GM19193 (cell line): ENCODE data around the gene SWI5.

Experiments used
- POLR2A ChIP-seq: IDR thresholded peaks from 4 replicates; pipeline ENCODE4 v1.6.1; 2011; ENCODE audit not compliant: insufficient read depth, insufficient read length; ENCODE audit errors: extremely low read depth

SWI5 gene

DNA sequence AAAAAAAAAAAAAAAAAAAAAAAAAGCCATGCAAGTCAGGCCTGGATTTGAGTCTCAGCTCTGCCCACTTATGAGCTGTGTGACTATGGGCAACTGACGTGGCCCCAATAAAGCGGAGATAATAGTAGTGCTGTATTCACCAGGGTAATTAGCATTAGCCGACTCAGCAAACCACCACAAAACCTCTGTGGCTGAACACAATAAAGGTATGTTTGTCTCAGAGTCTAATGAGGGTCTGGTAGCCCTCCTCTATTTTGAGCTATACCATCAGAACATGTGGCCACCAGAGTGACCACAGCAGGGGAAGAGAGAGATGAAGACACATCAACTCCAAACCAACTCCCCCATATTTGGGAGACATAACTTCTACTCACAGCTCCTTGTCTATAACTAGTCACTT, 15.9 kb downstream of the SWI5 start:
- no peak for TF ChIP-seq POLR2A

DNA sequence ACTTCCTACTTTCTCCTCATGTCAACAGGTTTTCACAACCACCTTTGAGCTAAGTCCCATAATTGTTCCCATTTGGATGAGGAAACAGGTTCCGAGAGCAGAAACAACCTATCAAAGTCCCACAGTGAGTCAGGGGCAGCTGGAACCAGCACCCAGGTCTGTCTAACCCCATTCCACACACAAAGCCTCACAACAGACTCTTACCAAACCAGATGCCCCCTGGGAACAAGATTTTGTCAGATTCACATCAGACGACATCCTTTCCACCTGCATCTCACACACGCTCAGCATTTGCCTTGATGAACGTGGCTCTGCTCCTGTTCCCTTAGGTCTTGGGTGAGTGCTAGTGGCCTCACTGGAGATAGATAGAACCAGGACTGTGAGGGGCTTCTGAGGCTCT, 17.0 kb downstream of the SWI5 start:
- TF ChIP-seq POLR2A = no peak

DNA sequence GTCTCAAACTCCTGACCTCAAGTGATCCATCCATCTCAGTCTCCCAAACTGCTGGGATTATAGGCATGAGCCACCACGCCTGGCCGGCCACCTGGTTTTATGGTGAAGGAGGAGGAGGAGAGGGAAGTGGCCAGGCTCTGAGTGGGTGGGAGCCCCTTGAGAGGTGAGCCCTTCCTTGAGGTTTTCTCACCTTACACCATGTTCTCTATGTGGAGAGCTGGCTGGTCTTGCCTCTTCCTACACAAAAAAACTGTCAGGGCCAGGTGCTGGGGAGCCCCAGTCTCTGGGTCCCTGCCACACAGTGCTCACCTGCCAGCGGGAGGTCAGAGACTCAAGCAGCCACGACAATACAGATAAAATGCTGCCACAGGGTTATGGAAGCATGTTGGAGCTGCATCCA, 18.1 kb downstream of the SWI5 start:
- no peak for TF ChIP-seq POLR2A

DNA sequence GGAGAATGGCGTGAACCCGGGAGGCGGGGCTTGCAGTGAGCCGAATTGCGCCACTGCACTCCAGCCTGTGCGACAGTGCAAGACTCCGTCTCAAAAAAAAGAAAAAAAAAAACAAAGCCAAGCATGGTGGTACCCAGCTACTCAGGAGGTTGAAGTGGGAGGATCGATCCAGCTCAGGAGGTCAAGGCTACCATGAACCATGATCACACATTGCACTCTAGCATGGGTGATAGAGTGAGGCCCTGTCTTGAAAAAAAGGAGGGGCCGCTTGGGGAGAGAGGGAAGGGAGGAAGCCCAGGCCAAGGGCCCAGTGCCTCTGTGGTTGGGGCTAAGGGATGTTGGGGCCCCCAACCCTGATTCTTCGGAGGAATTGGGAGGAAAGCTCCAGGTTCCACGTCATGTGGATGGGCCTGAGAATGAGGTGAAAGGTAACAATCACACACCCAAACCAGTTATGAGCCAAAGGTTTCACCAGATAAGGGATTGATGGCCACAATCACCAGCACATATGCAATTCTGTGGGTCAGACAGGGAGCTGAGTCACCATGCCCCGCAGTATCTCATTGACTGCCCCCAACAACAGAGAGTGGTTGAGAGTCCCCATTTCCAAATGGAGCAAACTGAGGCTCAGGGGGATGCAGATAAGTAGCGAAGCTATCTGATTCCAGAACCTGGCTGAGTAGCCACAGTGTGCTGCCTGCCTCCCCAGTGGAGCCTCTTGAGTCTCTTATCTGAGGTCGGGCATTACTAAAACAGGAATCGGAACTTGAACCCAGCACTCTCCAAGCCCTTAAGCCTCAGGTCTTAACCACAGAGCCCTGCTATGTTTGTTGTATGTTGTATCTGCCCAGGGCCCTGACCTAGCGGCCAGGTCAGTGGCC, 20.5 kb downstream of the SWI5 start:
- TF ChIP-seq POLR2A = no peak

DNA sequence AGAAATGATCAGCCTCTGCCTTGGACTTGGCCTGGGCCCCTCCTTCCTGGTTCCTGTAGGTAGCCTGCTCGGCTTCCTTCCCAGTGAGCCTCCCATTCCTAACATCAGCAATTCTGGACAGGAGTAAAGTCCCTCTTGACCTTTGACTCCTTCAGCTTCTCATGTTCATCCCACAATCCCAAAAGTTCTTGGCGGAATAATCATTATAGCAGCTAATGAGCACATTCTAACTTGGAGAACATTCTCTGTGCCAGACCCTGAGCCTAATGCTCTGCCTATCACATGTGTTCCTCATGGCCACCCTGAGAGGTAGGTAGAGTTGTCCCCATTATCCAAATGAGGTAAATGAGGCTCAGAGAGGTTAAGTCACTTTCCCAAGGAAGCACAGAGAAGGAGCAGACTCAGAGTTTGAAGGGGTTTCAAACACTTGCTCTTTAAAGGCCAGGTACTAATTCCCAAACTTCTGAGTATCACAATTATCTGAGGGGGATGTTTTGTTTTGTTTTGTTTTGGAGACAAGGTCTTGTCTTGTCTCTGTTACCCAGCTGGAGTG, 21.2 kb downstream of the SWI5 start:
- no peak for TF ChIP-seq POLR2A

DNA sequence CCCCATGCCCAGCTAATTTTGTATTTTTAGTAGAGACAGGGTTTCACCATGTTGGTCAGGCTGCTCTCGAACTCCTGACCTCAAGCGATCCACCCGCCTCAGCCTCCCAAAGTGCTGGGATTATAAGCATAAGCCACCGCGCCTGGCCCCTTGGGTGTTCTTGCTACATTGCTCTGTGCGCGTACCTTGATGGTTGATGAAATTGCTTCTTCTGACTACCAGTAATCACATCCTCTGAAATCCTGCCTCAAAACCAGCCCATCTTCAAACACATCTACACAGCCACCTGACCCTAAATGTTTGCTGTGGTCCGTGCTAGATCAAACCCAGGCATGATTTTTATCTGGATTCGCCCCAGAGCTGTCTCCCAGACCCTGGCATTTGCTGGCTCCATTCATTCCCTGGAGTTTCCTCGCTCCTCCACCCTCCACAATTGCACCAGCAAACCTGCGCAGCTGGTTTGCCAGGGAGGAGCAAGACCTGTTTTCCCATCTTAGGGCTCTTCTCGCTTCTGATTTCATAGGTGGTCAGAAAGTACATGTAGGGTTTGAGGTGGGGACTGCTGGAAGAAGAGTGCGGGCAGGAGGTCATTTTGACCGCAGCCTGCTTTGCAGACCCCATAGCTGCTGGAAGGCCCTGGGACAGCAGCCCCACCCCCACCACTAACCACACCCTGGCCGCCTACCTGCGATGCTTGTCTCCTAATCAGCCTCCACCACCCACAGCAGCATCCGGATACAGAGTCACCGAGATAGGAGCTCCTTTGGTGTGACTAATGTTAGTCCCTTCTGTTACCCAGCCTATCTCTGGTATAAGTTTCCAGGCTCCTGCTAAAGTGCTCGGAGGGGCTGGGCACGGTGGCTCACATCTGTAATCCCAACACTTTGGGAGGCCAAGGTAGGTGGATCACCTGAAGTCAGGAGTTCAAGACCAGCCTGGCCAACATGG, 22.7 kb downstream of the SWI5 start:
- no peak for TF ChIP-seq POLR2A

DNA sequence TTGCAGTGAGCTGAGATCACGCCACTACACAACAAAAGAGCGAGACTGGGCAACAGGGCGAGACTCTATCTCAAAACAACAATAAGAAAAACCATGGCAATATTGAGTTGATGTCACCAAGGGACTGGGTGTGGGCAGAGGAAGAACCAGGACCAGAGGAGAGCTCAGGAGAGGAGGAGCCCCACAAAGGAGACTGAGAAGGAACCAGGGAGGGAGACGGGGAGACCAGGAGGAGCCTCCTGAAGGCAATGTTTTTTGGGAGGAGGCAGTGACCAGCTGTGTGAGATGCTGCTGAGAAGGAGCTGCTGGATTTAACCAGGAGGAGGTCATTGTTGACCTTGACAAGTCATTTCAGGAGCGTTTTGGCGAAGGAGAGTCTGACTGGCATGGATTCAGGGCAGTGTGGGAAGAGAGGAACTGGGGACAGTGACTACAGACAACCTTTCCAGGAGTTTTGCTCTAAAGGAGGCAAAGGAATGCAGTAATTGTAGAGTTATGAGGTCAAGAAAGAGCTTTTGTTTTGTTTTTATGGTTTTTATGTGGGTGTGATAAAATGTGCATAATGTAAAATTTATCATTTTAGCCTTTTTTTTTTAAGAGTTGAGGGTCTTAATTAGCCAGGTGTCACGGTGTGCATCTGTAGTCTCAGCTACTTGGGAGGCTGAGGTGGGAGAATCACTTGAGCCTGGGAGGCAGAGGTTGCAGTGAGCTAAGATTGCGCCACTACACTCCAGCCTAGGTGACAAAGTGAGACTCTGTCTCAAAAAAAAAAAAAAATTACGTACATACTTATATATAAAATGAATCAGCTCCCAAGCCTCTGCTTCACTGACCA, 28.3 kb downstream of the SWI5 start:
- TF ChIP-seq POLR2A = no peak

DNA sequence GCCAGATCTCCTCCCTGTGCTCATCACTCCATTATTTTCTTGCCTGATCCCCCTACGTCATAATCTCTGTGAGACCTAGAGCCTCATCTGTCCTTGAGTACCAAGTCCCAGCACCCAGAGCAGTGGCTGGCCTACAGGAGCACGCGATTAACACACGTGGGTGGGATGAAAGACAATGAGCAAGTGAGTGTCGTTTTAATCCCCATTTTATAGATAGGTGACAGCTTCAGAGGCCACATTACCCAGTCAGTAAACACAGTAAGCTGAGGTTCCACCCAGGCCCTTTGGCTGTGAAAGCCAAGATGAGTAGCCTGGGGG, 28.9 kb downstream of the SWI5 start:
- no peak for TF ChIP-seq POLR2A

DNA sequence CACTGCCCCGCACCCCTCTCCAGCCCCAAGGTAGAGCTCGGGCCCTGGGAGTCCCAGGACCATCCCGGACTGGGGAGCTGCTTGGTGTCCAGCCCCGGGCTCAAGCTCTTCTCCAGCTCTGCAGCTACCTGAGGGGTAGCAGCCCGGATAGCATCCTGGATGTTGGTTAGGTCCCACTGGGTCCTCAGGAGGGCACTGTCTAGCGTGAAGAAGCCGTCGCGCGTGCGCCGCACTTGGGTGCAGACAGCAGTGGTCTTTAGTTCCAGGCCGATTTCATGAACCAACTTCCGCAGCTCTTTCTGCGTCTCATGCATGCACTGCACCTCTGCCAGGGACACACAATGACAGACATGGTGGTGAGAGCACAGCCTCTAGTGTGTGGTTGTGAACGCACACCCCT, 33.5 kb downstream of the SWI5 start:
- no peak for TF ChIP-seq POLR2A

DNA sequence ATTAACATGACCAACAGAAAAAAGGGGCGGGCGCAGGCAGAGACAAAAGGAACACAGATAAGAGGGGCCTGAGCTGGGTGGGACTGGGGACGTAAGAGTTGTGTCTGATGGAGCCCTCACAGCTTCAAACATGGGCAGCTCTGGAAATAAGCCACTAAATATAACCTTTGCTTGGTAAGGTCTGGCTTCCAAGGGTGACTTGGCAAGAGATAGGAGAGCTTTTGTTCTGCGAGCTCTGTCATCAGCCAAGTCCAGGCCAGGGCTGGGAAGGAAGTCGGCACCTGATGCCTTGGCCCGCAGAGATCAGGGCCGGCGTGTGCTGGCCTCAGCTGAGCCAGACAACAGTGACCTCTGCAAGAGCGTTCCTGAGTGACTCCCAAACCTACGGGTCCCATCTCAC, 34.4 kb downstream of the SWI5 start:
- TF ChIP-seq POLR2A = no peak

DNA sequence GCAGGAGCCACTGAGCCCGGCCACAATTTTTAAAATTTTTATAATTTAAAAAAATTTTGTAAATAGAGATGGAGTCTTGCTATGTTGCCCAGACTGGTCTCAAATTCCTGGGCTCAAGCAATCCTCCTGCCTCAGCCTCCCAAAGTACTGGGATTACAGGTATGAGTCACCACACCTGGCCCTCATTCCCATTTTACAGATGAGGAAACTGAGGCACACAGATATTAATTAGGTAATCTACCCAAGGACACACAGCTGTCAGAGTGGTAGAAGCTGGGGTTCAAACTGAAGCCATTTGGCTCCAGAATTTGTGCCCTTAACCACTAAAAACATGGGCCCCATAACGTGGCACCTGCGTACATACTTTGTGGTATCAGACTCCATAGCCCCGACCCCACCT, 38.6 kb downstream of the SWI5 start:
- no peak for TF ChIP-seq POLR2A

DNA sequence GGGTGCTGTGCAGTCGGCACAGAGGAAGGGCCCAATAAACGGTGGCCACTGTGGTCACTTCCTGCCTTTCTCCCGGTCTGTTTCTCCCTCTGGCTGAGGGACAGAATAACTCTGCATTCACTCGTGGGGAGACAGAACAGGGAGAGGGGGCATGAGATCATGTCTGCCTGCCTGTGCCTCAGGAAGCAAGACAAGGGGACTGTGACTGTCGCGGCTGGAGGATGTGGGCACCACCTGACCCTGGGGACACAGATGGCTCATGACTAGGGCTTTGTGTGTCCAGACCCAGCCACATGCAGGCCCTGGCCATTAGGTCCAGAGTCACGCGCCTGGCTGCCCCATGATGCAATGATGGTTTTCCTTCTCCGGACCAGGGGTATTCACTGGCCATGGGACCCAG, 40.3 kb downstream of the SWI5 start:
- no peak for TF ChIP-seq POLR2A

DNA sequence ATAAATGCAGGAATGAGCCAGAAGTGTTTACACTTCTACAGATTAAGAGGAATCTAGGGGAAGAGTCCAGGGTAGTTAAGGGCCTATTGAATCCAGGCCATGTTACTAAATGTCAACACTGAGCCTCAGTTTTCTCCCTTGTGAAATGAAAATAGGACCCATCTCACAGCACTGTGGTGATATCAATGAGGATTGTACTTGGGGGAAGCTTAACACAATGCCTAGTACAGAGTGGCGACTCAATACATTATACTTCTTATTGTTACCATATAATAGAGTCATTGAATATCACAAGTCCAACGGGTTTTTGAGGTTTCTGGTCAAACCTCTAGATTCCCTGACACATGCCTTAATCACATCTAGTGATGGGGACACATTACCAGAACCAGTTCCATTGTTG, 41.6 kb downstream of the SWI5 start:
- no peak for TF ChIP-seq POLR2A

DNA sequence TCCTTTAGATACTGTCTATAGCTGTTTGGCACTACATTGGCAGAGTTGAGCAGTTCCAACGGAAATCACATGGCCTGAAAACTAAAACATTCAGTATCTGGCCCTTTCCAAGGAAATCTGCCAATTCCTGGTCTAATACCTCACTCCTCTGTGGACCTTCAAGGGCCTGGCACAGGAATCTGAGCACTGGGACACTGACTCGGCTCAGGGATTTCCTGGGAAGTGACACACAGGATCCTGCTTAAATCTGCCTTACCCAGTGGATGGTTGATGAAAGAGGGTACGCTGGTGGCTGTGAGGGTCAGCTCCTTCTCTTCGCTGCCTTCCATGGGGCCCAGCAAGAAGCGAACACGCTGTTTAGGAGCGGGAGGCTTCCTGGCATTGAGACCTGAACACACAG, 45.3 kb downstream of the SWI5 start:
- TF ChIP-seq POLR2A = no peak
